HG02588 (cell line): ENCODE measurements around the gene CFAP298.
"Not testable (repeated sequence)": the region's sequence is repeated elsewhere in the genome, so short reads cannot be mapped to it uniquely, and the experiment has no call there.

Experiments
- ATAC-seq: cut with Tn5 transposase; IDR thresholded peaks from one replicate; pipeline ENCODE4 v1.9.1; 2021; ENCODE audit warnings: mild to moderate bottlenecking, moderate library complexity; ENCODE audit not compliant: unreplicated experiment

The CFAP298 gene

DNA sequence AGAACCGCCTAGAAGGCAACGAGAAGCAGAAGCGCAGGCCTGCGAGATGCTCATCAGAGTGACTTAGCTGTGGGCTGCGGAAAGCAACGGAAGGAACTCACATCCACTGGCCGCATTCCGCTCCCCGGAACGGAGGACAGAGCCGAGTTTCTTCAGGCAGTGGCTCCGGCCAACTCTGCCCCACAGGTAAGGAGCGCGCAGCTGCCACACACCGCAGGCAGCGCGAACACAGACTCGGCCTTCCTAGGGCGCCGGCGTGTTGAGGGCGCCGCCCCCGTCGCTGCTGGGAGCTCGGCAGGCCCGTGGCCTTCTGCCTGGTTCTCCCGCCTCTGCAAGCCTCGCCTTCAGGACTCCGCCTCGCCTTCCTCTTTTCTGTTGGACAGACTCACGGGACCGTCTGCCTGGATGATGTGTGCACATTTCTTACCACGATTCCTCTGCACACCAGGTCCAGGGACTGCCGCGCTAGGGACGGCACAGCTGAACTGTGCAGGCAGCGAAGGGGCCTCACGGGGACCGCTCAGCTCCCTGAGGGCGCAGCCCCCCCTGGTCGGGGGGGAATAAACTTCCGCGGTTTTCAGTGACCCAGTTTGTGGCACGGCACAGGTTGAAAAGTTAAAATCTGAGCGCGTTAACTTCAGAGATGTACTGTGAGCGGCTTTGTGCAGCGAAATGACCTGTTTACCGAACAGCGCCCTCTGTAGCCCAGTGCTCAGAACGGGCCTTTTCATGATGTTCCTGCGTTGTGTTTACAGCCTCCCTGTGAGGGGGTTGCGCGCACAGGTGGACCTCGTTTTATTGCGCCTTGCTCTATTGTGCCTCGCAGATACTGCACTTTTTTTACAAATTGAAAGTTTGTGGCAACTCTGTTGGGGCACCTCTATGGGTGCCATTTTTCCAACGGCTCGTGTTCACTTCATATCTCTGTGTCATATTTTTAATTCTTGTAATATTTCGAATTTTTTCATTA, 42.6 kb downstream of the CFAP298 start:
- peak; percentile 74 for ATAC-seq

- ATAC-seq = no peak
These were observed 44.6 kb downstream of the CFAP298 start for GRCh38 chr21:32567626-32568025.

GRCh38 chr21:32566741-32567389, 45.3 kb downstream of the CFAP298 start:
- no peak for ATAC-seq

- no peak for ATAC-seq
These were observed 46.2 kb downstream of the CFAP298 start for GRCh38 chr21:32565856-32566465.

- ATAC-seq = no peak
These were observed 49.3 kb downstream of the CFAP298 start for GRCh38 chr21:32562915-32563314.

GRCh38 chr21:32562426-32562825, 49.8 kb downstream of the CFAP298 start:
- ATAC-seq = no peak

DNA sequence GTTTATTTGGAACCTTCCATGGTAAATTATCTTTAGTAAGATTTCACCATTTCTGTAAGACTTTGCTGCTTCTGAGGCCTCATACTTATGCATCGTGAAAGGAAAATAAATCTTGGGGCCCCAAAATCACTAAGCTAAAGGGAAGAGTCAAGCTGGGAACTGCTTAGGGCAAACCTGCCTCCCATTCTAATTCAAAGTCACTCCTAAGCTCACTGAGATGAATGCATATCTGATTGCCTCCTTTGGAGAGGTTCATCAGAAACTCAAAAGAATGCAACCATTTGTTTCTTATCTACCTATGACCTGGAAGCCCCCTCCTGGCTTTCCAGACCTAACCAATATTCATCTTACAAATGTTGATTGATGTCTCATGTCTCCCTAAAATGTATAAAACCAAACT, 50.7 kb downstream of the CFAP298 start:
- not testable (repeated sequence) for ATAC-seq

GRCh38 chr21:32560896-32561295, 51.3 kb downstream of the CFAP298 start:
- no peak for ATAC-seq

DNA sequence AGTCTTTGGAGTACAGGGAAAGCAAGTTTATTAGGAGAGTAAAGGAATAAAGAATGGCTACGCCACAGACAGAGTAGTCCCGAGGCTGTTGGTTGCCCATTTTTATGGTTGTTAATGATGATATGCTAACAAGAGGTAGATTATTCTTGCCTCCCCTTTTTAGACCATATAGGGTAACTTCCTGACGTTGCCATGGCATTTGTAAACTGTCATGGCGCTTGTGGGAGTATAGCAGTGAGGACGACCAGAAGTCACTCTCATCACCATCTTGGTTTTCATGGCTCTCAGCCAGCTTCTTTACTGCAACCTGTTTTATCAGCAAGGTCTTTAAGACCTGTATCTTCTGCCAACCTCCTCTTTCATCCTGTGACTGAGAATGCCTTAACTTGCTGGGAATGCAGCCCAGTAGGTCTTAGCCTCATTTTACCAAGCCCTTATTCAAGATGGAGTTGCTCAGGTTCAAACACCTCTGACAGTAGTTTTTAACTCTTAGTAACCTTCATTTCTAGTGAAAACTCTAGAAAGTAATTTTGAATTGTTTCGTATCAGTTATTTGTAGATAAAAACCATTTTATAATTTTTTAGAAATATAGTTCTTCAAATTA, 53.1 kb downstream of the CFAP298 start:
- no peak for ATAC-seq

GRCh38 chr21:32558106-32558505, 54.1 kb downstream of the CFAP298 start:
- no peak for ATAC-seq

DNA sequence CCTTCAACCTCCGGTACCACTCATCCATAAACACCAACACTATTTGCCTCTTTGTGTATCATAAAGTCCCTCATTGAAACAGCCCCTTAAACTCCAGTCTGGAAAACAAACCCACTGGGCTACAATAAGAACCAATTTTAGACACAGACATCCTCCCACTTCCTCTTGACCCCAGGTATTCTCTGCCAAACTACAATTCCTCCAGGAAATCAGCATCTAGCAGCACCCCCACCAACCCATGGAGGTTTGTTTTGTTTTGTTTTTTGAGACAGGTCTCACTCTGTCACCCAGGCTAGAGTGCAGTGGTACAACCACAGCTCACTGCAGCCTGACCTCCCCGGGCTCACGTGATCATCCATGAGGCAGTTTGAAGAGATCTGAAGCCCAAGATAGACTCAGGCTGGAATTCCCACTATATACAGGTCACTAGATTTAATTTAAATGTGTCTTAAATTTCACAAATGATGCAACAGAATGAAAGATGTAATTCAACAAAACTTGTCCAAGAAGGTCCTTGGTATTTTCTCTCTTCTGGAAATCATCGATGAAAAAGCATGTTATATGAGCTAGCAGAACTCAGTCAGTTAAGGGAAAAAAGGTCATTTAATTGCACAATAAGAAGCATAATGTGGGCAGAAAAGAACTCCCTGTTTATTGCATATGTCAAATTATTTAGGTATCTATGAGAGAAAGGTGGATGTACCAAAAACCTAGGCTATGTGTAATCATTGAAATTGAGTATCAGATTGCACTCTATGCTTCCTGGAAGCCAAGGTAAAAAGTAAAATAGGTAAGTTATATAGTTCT, 57.1 kb downstream of the CFAP298 start:
- no peak for ATAC-seq

GRCh38 chr21:32549886-32550285, 62.3 kb downstream of the CFAP298 start:
- no peak for ATAC-seq

GRCh38 chr21:32549440-32549839, 62.7 kb downstream of the CFAP298 start:
- ATAC-seq = no peak
